GM23248 (cell line): ENCODE data around the gene DRAXIN.

Source experiments
- EZH2 ChIP-seq: fragments of 200-600 bp; sonication (generic); IDR thresholded peaks from 2 replicates; pipeline ENCODE4 v1.6.1; 2018; ENCODE audit warnings: antibody characterized with exemption, mild to moderate bottlenecking; ENCODE audit not compliant: insufficient read depth, poor library complexity, severe bottlenecking
- EZH2phosphoT487 ChIP-seq: fragments of 200-600 bp; sonication (generic); IDR thresholded peaks from 2 replicates; pipeline ENCODE4 v1.6.1; 2018; ENCODE audit warnings: antibody characterized with exemption, moderate library complexity, mild to moderate bottlenecking, low read depth; ENCODE audit not compliant: insufficient read depth

GRCh38 chr1:11691928-11692711, 610 bp downstream of the DRAXIN start:
- TF ChIP-seq EZH2, result peak; percentile 82
- TF ChIP-seq EZH2phosphoT487, result no peak
